NCI-H1436 (cell line): Measurements from ENCODE around the gene SCO2.
"Not testable (repeated sequence)": the region's sequence is repeated elsewhere in the genome, so short reads cannot be mapped to it uniquely, and the experiment has no call there.

ENCODE experiments used
- DNase-seq: peaks from one replicate; lab custom pipeline; 2025; lab: John Stamatoyannopoulos, UW

SCO2 gene

GRCh38 chr22:50520184-50520583 lies 5.2 kb downstream of the SCO2 start:
- DNase-seq, result not testable (repeated sequence)

- no peak for DNase-seq
These were observed 6.2 kb downstream of the SCO2 start for GRCh38 chr22:50519151-50519550.

GRCh38 chr22:50518606-50519005 lies 6.8 kb downstream of the SCO2 start:
- DNase-seq, result no peak

- DNase-seq, result no peak
These were observed 7.7 kb downstream of the SCO2 start for GRCh38 chr22:50517495-50518260.

- DNase-seq, result no peak
These were observed 8.5 kb downstream of the SCO2 start for GRCh38 chr22:50516891-50517290.

GRCh38 chr22:50516068-50516467 lies 9.3 kb downstream of the SCO2 start:
- no peak for DNase-seq

GRCh38 chr22:50513175-50513574 lies 12.2 kb downstream of the SCO2 start:
- DNase-seq, result no peak

GRCh38 chr22:50508897-50509296 lies 16.5 kb downstream of the SCO2 start:
- no peak for DNase-seq

GRCh38 chr22:50507991-50508884 lies 17.2 kb downstream of the SCO2 start, which contains the start of gene NCAPH2:
NCAPH2 (plus strand) TSS chr22:50508224; CDS start chr22:50508338, 114 bp downstream.
- DNase-seq, result peak; percentile 97

- no peak for DNase-seq
These were observed 17.9 kb downstream of the SCO2 start, which contains the start of gene LMF2 for GRCh38 chr22:50507421-50507990. LMF2 (minus strand) TSS chr22:50507702; CDS start chr22:50507675, 27 bp downstream.

- no peak for DNase-seq
These were observed 18.6 kb downstream of the SCO2 start for GRCh38 chr22:50506611-50507420.

- no peak for DNase-seq
These were observed 19.4 kb downstream of the SCO2 start for GRCh38 chr22:50505776-50506610.

- DNase-seq, result no peak
These were observed 20.1 kb downstream of the SCO2 start for GRCh38 chr22:50505276-50505775.

- no peak for DNase-seq
These were observed 20.8 kb downstream of the SCO2 start for GRCh38 chr22:50504369-50505211.

GRCh38 chr22:50503475-50504145 lies 21.8 kb downstream of the SCO2 start:
- no peak for DNase-seq

GRCh38 chr22:50502628-50503474 lies 22.5 kb downstream of the SCO2 start:
- DNase-seq, result no peak

- DNase-seq, result no peak
These were observed 23.3 kb downstream of the SCO2 start for GRCh38 chr22:50502096-50502495.

GRCh38 chr22:50500452-50500851 lies 24.9 kb downstream of the SCO2 start:
- no peak for DNase-seq
